Measurements from ENCODE around the gene DOK1.

- TF ChIP-seq CTCF (IDR thresholded peaks at IDR 0.05; ENCODE audit: borderline replicate concordance, extremely low read depth, low read length, poor library complexity, severe bottlenecking) (no peak), EZH2 (IDR thresholded peaks at IDR 0.05; ENCODE audit: borderline replicate concordance, low read depth, low read length, severe bottlenecking) (no peak)
These were observed 27.8 kb upstream of the DOK1 start for GRCh38 chr2:74526649-74527230.

Data from DND-41 (cell line).